ENCODE results near the gene ANKRD45. TPM values are rescaled to one million over a fixed set of nuclear protein-coding genes. Genes with fewer than 3 reads are reported as not detected.

ANKRD45 gene
- total RNA-seq, 1 experiment from 2014 or later = not detected

DNA sequence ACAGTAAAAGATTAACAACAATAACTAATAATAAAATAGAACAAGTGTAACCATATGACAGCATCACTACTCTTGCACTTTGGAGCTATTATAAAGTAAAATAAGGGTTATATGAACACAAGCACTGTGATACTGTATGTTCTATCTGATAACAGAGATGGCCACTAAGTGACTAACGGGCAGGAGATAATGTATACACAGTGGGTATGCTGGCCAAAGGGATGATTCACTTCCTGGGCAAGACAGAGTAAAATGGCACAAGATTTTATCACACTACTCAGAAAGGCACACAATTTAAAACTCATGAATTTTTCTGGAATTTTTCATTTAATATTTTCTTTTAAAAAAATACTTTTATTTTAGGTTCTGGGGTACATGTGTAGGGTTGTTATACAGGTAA lies 79.1 kb downstream of the ANKRD45 start:
- intact Hi-C loops (cut with micrococcal nuclease) = no loop called here
- ChIA-PET CTCF (no interaction called here), POLR2A (no interaction called here)
- no TSS peak for BruUV-seq (replicated peaks)
- Mint-ChIP-seq H3K4me3 (ENCODE audit: unreplicated experiment) (no peak overlapping the region), H3K27ac (ENCODE audit: low read depth, unreplicated experiment) (no peak overlapping the region), H3K4me1 (ENCODE audit: insufficient read depth, unreplicated experiment) (no peaks in the 10 kb centered on the region), H3K9me3 (ENCODE audit: unreplicated experiment) (no peaks in the 10 kb centered on the region), H3K27me3 (ENCODE audit: insufficient read depth, unreplicated experiment) (no peaks in the 10 kb centered on the region), H3K36me3 (ENCODE audit: insufficient read depth, unreplicated experiment) (no peaks in the 10 kb centered on the region)
- peak; percentile 61 for DNase-seq (ENCODE audit: unreplicated experiment)
- TF ChIP-seq, protein P1, sequence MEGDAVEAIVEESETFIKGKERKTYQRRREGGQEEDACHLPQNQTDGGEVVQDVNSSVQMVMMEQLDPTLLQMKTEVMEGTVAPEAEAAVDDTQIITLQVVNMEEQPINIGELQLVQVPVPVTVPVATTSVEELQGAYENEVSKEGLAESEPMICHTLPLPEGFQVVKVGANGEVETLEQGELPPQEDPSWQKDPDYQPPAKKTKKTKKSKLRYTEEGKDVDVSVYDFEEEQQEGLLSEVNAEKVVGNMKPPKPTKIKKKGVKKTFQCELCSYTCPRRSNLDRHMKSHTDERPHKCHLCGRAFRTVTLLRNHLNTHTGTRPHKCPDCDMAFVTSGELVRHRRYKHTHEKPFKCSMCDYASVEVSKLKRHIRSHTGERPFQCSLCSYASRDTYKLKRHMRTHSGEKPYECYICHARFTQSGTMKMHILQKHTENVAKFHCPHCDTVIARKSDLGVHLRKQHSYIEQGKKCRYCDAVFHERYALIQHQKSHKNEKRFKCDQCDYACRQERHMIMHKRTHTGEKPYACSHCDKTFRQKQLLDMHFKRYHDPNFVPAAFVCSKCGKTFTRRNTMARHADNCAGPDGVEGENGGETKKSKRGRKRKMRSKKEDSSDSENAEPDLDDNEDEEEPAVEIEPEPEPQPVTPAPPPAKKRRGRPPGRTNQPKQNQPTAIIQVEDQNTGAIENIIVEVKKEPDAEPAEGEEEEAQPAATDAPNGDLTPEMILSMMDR (IDR thresholded peaks at IDR 0.05; ENCODE audit: unreplicated experiment) = no peak

DNA sequence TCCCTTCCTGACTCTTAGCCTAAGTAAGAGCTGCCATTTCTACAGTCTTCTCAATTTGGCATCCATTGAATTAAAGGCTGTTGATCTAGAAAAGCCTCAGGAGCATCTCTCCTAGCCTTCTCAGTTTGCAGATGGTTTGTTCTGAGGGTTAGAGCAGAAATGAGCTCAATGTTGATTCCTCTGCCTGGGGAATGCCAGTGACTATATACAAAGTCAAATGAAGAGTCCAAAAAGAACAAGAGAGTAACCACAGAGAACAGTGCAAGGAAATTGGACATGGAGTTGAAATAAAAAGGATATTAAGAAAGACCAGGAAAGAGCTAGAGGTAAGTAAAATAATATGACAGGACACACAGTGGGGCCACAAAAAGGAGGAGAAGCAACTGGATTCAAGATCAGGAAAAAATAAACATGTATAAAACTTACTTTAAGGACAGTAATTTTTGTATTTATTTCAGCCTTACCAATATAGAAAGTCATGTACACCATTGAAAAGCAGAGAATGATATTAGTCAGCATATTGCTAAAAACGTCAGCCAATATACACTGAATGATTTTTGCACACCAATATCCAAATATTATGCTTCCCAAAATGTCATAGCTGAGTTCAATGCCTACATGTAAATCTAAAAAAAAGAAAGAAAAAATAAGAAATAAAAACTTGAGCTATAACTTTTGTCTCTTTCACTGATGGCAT lies 88.1 kb downstream of the ANKRD45 start:
- POLR2A ChIA-PET = interaction anchor here (0.7 kb wide), 1 partner anchor 210 kb away, joined by 3 read pairs; no protein-coding TSS in a partner anchor
- CTCF ChIA-PET = interaction anchor here (0.7 to 1.2 kb wide), 2 partner anchors 17 to 837 kb away, joined by 3 to 4 read pairs; no protein-coding TSS in a partner anchor
- no TSS peak for BruUV-seq (replicated peaks)

DNA sequence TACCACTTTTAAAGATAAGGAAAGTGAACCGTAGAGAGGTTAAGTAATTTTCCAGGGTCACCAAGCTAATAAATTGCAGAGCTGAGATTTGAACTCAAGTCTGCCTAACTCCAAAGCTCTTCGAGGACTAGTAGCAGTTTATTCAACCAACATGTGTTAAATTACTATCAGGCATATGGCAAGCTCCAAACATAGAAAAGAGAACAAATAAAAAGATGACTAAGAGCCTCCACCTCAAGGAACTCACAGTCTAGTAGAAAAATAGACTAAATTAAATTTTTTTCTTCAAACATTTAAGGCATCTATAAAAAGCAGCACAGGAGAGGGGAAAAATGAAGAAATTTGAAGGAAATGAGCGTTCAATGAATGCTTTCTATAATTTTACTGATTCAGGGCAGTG lies 89.0 kb downstream of the ANKRD45 start:
- BruUV-seq (replicated peaks) = no TSS peak
- H3K4me1 Mint-ChIP-seq (ENCODE audit: insufficient read depth, unreplicated experiment) = no peaks in the 10 kb centered on the region
- ChIA-PET CTCF (no interaction called here), POLR2A (no interaction called here)
- intact Hi-C loops (cut with micrococcal nuclease) = no loop called here
- H3K27ac Mint-ChIP-seq (ENCODE audit: low read depth, unreplicated experiment) = no peak overlapping the region
- no peak for DNase-seq (ENCODE audit: unreplicated experiment)
- H3K27me3 Mint-ChIP-seq (ENCODE audit: insufficient read depth, unreplicated experiment) = no peaks in the 10 kb centered on the region
- no peak overlapping the region for H3K4me3 Mint-ChIP-seq (ENCODE audit: unreplicated experiment)
- TF ChIP-seq, protein P1 (IDR thresholded peaks at IDR 0.05; ENCODE audit: unreplicated experiment) = no peak
- H3K9me3 Mint-ChIP-seq (ENCODE audit: unreplicated experiment) = no peaks in the 10 kb centered on the region
- no peaks in the 10 kb centered on the region for H3K36me3 Mint-ChIP-seq (ENCODE audit: insufficient read depth, unreplicated experiment)

More for the DNA sequence above, 88.1 kb downstream of the ANKRD45 start:
- Mint-ChIP-seq H3K4me3 (ENCODE audit: unreplicated experiment) (no peak overlapping the region), H3K36me3 (ENCODE audit: insufficient read depth, unreplicated experiment) (no peaks in the 10 kb centered on the region), H3K9me3 (ENCODE audit: unreplicated experiment) (no peaks in the 10 kb centered on the region), H3K27me3 (ENCODE audit: insufficient read depth, unreplicated experiment) (no peaks in the 10 kb centered on the region), H3K4me1 (ENCODE audit: insufficient read depth, unreplicated experiment) (no peaks in the 10 kb centered on the region), H3K27ac (ENCODE audit: low read depth, unreplicated experiment) (no peak overlapping the region)
- TF ChIP-seq, protein P1 (IDR thresholded peaks at IDR 0.05; ENCODE audit: unreplicated experiment) = no peak
- intact Hi-C loops (cut with micrococcal nuclease) = no loop called here
- no peak for DNase-seq (ENCODE audit: unreplicated experiment)

DNA sequence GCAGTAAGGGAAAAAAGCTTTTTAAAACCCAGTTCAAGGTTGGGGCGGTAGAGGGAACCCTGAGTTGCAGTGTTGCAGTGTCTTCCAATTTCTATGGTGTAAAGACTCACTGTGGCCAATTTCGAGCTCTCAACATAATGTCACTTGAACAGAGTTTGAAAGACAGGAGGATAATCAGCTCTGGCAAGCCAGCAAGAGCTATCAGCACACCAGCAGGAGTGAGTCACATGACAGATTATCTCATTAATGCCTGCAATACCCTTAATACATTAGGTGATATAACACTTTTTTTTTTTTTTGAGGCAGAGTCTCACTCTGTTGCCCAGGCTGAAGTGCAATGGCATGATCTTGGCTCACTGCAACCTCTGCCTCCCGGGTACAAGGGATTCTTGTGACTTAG lies 89.6 kb downstream of the ANKRD45 start:
- Mint-ChIP-seq H3K9me3 (ENCODE audit: unreplicated experiment) (no peaks in the 10 kb centered on the region), H3K4me3 (ENCODE audit: unreplicated experiment) (no peak overlapping the region), H3K36me3 (ENCODE audit: insufficient read depth, unreplicated experiment) (no peaks in the 10 kb centered on the region), H3K27ac (ENCODE audit: low read depth, unreplicated experiment) (no peak overlapping the region), H3K27me3 (ENCODE audit: insufficient read depth, unreplicated experiment) (no peaks in the 10 kb centered on the region), H3K4me1 (ENCODE audit: insufficient read depth, unreplicated experiment) (no peaks in the 10 kb centered on the region)
- no peak for DNase-seq (ENCODE audit: unreplicated experiment)
- ChIA-PET CTCF (interaction anchor here (0.5 to 0.6 kb wide), 3 partner anchors 8 to 852 kb away, joined by 3 read pairs; no protein-coding TSS in a partner anchor), POLR2A (no interaction called here)
- intact Hi-C loops (cut with micrococcal nuclease) = no loop called here
- TF ChIP-seq, protein P1 (IDR thresholded peaks at IDR 0.05; ENCODE audit: unreplicated experiment) = no peak
- BruUV-seq (replicated peaks) = no TSS peak
